Endometrium (tissue), 2 donors: ENCODE data around the gene GPER1.
"Not testable (repeated sequence)": the region's sequence is repeated elsewhere in the genome, so short reads cannot be mapped to it uniquely, and the experiment has no call there.

ENCODE experiments used
- FAIRE-seq: peaks from 2 replicates; lab custom pipeline; 2012; peaks lifted over from hg19 to GRCh38; lab: Jason Lieb, UNC
- donor health status: control.
- donor health status: control.

Gene GPER1

DNA sequence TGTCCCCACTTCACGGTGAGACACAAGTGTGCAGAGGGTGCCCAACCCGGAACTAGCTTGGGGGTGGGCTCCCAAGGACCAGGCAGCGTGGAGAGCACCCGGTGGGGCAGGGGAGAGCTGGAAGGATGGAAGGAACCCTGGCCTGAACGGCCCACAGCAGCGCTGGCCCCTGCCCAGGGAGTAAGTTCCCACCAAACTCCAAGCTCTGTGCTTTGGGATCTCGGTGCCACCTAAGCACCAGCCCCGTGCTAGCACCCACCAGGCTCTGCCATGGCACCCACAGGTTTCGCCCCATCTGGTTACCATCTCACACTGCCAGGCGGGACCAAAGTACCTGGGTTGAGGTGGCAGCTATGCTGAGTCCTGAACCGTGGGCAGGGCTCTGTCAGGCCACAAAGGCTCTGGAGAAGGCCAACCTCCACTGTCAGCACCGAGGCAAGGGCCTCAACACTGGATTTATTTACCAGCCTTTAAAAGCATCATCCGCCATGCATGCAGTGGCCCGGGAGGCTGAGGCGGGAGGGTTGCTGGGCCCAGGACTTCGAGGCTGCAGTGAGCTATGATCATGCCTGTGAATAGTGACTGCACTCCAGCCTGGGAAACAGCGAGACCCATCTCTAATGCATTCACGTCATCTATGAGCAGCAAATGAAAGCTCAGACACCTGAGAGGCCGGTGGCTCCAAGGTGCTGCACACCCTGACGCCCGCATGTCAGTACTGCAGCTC, 16.0 kb downstream of the GPER1 start:
- no peak for FAIRE-seq

DNA sequence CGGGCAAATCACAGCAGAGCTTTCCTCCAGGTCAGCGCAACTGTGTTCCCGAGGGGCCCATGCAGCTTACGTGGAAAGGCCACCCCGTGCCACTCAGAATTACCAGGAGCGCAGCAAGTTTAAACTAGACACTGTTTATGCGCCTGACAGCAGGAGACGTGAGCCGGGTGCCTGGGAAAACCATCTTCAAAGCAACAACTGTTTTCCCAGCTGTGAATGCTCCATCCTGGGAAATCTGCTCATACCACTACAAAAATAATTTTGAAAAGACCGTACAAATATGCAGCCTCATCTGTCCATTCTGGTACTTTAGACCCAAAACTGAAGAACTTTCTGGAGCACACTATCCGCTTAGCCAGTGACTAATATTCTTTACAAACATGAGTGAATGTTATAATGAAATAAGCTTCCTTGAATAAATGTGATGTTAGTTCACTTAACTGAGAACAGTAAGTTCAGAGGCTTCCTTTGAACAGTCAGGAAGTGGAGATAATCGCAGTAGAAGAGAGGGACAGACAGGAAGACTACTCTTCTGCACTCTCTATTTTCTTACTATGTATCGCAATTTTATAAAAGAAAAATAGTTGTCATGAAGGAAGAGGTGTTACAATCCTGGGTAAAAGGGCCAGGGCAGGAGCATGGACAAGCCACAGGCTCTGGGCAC, 16.7 kb downstream of the GPER1 start:
- no peak for FAIRE-seq

- FAIRE-seq, result no peak
Measured at GRCh38 chr7:1105189-1105588, 17.3 kb downstream of the GPER1 start.

DNA sequence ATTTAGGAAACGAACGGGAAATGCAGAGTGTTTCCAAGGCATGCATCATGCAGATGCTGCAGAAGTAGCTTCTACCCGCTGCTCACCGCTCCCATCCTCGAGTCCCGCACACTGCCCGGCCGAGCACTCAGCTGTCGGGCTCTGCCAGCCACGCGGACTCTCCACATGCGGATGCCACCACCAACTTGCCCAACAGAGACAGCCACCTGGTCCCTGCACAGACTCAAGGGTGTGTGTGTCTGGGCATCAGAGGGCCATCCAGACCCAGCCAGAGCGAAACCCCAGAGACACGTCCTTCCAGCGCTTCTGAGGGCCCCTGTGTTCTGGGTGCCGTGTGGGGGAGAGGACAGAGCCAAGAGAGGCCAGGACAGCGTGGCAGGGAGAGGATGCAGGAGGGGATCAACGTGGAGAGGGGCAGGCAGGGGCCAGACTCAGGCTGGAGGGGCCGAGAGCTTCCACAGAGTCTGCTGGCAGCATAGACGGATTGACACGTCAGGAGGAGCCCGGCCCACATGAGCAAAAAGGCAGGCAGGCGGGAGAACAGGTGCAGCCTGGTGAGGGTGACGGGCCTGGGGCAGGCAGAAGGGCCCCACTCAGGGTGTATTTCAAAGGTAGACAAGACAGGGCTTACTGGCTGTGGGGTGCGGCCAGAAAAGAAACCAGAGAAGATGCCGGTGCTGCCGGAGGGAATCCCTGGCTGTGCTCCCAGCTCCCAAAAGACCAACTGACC, 18.3 kb downstream of the GPER1 start:
- no peak for FAIRE-seq

DNA sequence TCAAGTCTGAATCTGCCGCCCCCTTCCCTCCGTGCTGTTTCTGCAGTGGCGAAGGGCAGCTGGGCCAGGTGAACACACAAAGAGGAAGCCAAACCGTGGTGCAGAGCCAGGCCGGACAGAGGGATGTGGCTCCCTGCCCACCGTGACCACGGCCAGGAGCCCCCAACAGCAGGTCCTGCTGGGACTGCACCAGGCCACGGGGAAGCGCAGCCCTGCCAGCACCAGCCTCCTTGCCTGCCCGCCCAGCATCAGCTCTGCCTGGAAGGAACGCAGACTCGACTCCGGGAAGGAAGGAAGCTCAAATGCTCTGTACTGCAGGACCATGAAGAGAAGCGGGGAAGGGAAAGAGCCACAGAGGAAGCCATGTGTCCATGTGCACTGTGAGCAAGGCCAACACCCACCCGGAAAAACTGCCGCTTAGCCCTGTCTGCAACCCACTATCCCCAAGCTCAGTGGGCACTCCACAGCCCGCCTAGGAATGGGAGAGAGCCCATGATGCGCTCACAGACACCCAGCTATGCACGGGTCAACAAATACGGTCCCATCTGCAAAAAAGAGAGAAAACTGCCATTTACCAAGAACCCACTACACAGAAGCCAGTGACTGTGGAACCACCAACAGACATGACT, 19.0 kb downstream of the GPER1 start:
- no peak for FAIRE-seq

DNA sequence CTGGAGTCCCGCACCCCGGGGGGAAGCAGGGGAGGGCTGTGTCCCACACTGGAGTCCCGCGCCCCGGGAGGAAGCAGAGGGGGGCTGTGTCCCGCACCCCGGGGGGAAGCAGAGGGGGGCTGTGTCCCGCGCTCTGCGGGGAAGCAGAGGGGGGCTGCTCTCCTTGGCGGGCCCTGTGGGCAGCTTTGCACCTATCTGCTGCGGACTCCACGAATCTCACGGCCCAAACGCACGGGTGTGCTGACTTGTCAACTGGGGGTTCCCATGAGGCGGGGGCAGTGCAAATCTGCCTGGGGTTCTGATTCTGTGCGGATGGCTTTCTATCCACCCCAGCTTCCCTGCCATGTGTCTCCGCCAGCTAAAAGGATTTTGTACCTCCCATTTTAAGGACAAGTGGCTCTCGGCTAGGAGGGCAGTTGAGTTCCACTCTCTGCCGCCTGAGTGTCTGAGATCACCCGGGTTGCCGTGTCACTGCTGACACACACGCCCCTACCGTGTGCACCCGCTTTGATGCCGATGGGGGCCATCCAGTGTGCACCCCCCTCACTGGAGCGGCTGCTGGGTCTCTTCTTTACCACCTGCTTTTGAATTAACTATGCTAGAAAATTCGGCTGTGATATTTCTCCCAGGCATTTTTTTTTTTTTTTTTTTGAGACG, 20.5 kb downstream of the GPER1 start:
- FAIRE-seq, result no peak

DNA sequence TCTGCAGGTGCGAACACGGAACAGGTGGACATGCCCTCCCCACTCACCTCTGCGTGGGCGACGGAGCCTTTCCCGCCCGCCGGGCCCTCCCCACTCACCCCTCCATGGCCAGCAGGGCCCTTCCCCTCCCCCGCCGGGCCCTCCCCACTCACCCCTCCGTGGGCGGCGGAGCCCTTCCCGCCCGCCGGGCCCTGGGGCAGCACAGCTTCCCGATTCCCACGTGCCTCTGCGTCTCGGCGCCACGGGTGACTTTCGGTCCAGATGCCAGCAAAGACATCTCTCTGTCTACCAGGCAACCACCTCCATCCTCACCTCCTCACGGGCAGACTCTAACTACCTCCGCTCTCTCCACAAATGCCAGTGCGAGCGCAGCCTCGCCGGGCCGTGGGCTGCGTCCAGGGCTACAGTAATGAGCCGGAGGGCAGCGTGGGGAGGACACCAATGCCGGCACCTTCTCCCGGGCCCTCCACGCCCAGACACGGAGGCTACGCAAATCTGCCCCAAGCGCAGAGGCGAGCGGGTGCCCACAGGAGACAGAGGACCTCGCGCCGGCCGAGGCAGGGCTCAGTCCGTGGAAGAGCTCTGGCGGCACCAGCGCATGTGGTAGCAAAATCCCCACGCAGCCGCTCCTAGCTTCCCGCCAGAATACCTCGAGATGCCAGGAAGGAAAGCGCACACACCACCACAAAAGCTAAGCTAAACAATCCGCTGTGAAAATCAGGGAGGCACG, 21.8 kb downstream of the GPER1 start:
- FAIRE-seq, result no peak

DNA sequence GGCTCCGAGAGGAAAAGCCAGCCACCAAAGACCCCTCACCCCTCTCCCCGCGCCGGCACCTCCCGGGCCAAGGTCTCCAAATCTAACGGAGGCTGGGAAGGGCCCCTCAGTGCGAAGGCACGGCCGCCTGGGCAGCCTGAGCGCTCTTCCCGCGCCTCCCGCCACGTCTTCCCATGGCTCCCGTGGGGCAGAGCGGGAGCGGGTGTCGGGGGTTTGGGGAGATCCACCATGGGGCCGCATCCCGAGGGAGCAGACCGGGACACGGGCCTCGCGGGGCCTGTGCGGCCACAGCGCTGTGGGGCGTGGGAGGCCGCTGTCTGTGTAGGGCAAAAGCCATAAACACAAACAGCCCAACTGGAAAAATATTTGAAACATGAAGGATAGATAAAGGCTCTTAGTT, 22.4 kb downstream of the GPER1 start:
- FAIRE-seq, result no peak

GRCh38 chr7:1111156-1111555, 23.2 kb downstream of the GPER1 start:
- no peak for FAIRE-seq

DNA sequence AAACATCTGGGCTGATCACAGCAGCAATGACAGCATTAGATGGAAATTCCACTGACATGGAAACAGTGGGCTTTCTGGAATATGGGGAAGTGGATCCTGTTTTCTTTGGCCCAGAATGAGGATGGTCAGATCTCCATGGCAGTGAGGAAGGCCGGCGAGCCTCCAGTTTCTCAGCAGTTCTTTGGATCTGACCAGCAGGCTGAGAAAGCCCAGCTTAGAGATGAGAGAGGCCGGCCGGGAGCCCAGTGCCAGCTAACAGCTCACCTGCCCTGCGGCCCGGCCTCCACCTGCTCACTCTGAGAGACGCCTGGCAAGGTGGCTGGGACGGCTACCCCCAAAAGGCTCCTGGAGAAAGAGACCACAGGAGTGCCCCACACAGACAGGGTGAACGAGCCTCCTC, 24.2 kb downstream of the GPER1 start:
- no peak for FAIRE-seq

GRCh38 chr7:1112625-1113547, 25.0 kb downstream of the GPER1 start:
- FAIRE-seq, result no peak

GRCh38 chr7:1113548-1113885, 25.6 kb downstream of the GPER1 start:
- FAIRE-seq, result no peak

DNA sequence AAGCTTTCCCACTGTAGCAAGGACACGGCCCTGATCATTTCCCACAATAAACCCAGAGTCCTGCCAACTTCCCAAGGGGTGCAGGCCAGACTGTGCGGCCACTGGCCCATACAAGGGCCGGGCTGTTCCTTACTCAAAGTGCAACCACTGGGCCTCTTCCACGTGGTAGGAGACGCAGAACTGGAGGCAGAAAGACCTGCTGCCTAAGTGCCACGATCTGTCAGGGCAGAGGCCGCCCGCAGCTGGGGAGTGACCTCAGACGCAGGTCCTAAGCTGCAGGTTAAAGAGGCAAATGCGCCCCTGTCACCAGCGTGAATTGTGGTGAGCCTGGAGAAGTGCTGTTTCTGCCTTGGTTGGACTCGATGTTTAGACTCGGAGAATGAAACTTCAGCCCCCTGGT, 26.2 kb downstream of the GPER1 start:
- no peak for FAIRE-seq

DNA sequence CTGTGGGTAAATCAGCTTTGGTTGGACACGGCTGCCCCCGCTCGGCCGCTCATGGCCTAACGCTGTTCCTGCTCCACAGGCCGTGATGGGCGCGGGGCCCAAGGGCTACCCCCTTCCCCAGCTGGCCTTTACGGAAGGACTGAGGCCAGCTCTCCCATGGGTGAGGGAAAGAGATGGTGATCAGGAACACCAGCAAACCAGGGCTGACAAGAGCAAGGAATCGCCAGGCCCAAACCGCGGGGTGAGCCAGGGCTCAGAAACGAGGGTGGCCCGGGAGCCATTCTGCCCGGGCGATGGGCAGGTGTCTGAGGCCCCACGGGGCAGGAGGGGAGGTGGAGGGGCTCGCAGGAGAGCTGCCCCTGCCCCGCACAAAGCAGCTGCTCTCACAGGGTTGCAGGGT, 26.6 kb downstream of the GPER1 start:
- no peak for FAIRE-seq

- not testable (repeated sequence) for FAIRE-seq
Measured at GRCh38 chr7:1115171-1116045, 27.5 kb downstream of the GPER1 start.

GRCh38 chr7:1116383-1117008, 28.6 kb downstream of the GPER1 start:
- not testable (repeated sequence) for FAIRE-seq

GRCh38 chr7:1117321-1117928, 29.5 kb downstream of the GPER1 start:
- no peak for FAIRE-seq

DNA sequence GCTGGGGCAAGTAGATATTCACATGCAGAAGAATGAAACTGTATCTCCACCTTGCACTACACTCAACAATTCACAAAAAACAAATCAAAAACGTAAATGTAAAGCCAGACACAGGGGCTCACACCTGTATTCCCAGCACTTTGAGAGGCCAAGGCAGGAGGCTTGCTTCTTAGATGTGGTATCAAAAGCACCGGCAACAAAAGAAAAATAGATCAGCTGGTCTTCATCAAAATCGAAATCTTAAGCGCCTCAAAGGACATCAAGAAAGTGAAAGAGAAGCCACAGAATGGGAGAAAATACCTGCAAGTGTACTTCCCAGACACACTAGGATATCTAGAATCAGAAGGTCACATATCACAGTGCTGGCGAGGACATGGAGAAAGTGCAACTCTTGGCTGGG, 31.3 kb downstream of the GPER1 start:
- no peak for FAIRE-seq

GRCh38 chr7:1120791-1121190, 32.9 kb downstream of the GPER1 start:
- FAIRE-seq, result no peak
